IMR-90 (cell line): ENCODE data around the gene CDH3.

ENCODE experiments used
- BHLHE40 ChIP-seq: fragments of 150-350 bp; IDR thresholded peaks from 2 replicates; pipeline ENCODE4 v1.6.1; 2016; ENCODE audit warnings: mild to moderate bottlenecking, low read depth, low read length
- CEBPB ChIP-seq: IDR thresholded peaks from 2 replicates; pipeline ENCODE4 v1.6.1; 2012; ENCODE audit warnings: low read depth, low read length, improper control_type of control experiment
- CHD1 ChIP-seq: IDR thresholded peaks from 2 replicates; pipeline ENCODE4 v1.6.1; 2012; ENCODE audit warnings: low read depth, low read length, improper control_type of control experiment
- POLR2A ChIP-seq: IDR thresholded peaks from 2 replicates; pipeline ENCODE4 v1.6.1; 2012; ENCODE audit warnings: mild to moderate bottlenecking, low read depth, low read length
- RAD21 ChIP-seq: IDR thresholded peaks from 2 replicates; pipeline ENCODE4 v1.6.1; 2012; ENCODE audit warnings: low read length, improper control_type of control experiment
- RCOR1 ChIP-seq: IDR thresholded peaks from 2 replicates; pipeline ENCODE4 v1.6.1; 2012; ENCODE audit warnings: mild to moderate bottlenecking, low read length, improper control_type of control experiment; ENCODE audit not compliant: insufficient replicate concordance
- USF2 ChIP-seq: fragments of 150-350 bp; IDR thresholded peaks from 2 replicates; pipeline ENCODE4 v1.6.1; 2017; ENCODE audit warnings: mild to moderate bottlenecking, antibody characterized with exemption, low read length, low read depth
- TF ChIP-seq, protein P1 (sequence below): conservative IDR thresholded peaks from 2 replicates; pipeline ENCODE4 v1.5.1; 2012; ENCODE audit warnings: mild to moderate bottlenecking, low read depth, low read length, improper control_type of control experiment

DNA sequence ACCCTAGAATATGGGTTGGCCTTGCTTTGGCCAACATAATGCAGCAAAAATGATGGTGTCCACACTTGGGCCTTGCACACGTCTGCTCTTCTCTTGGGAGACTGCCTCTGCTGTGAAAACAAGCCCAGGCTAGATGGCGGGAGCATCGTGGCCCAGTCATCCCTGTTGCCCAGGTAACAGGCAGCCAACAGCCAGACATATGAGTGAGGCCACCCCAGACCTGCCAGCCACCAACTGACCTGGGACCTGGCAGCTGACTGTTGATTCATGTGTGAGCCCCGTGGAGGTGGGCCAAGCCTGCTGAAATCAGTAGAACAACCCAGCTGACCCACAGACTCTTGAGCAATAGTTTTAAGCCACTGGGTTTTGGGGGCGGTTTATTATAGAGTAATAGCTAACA lies 39.4 kb upstream of the CDH3 start:
- TF ChIP-seq POLR2A (no peak), USF2 (no peak), RCOR1 (no peak), BHLHE40 (no peak), RAD21 (no peak), CHD1 (no peak), CEBPB (no peak)
- TF ChIP-seq, protein P1, sequence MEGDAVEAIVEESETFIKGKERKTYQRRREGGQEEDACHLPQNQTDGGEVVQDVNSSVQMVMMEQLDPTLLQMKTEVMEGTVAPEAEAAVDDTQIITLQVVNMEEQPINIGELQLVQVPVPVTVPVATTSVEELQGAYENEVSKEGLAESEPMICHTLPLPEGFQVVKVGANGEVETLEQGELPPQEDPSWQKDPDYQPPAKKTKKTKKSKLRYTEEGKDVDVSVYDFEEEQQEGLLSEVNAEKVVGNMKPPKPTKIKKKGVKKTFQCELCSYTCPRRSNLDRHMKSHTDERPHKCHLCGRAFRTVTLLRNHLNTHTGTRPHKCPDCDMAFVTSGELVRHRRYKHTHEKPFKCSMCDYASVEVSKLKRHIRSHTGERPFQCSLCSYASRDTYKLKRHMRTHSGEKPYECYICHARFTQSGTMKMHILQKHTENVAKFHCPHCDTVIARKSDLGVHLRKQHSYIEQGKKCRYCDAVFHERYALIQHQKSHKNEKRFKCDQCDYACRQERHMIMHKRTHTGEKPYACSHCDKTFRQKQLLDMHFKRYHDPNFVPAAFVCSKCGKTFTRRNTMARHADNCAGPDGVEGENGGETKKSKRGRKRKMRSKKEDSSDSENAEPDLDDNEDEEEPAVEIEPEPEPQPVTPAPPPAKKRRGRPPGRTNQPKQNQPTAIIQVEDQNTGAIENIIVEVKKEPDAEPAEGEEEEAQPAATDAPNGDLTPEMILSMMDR: no peak
